Measurements from ENCODE around the gene BSND.
A peak's percentile ranks its signal among the peaks of the same experiment; 100 is the strongest.
"Not testable (repeated sequence)": the region's sequence is repeated elsewhere in the genome, so short reads cannot be mapped to it uniquely, and the experiment has no call there.

Gene BSND

GRCh38 chr1:54998677-54999076, at the start of gene BSND:
BSND (plus strand) TSS chr1:54998933; CDS start chr1:54999187, 254 bp downstream.
- Histone ChIP-seq H3K4me3 (ENCODE audit: low read length) (no peak within 1 kb of the TSS), H3K36me3 (ENCODE audit: insufficient read depth, low read length) (no peaks in the 10 kb centered on the region), H3K4me1 (ENCODE audit: insufficient read depth, low read length) (no peaks in the 10 kb centered on the region), H3K27me3 (ENCODE audit: insufficient read depth, low read length) (peaks cover 47% of the 10 kb centered on the region), H3K9me3 (ENCODE audit: low read length) (no peaks in the 10 kb centered on the region), H2AFZ (ENCODE audit: low read depth, low read length) (no peak within 1 kb of the TSS)

- no peak overlapping the region for H3K4me3 ChIP-seq (ENCODE audit: low read length)
- no peaks in the 10 kb centered on the region for H3K9me3 ChIP-seq (ENCODE audit: low read length)
- peaks cover 3% of the 10 kb centered on the region for H3K27me3 ChIP-seq (ENCODE audit: insufficient read depth, low read length)
- H3K4me1 ChIP-seq (ENCODE audit: insufficient read depth, low read length), result no peaks in the 10 kb centered on the region
- H2AFZ ChIP-seq (ENCODE audit: low read depth, low read length), result no peak overlapping the region
- no peaks in the 10 kb centered on the region for H3K36me3 ChIP-seq (ENCODE audit: insufficient read depth, low read length)
These were observed 49.7 kb upstream of the BSND start for GRCh38 chr1:54949053-54949452.

GRCh38 chr1:54950006-54950368, 48.7 kb upstream of the BSND start:
- no peak overlapping the region for H3K4me3 ChIP-seq (ENCODE audit: low read length)
- H3K27me3 ChIP-seq (ENCODE audit: insufficient read depth, low read length), result peaks cover 3% of the 10 kb centered on the region
- no peak overlapping the region for H2AFZ ChIP-seq (ENCODE audit: low read depth, low read length)
- H3K36me3 ChIP-seq (ENCODE audit: insufficient read depth, low read length), result no peaks in the 10 kb centered on the region
- no peaks in the 10 kb centered on the region for H3K4me1 ChIP-seq (ENCODE audit: insufficient read depth, low read length)
- peaks cover 2% of the 10 kb centered on the region for H3K9me3 ChIP-seq (ENCODE audit: low read length)

- H3K4me3 ChIP-seq (ENCODE audit: low read length), result no peak overlapping the region
- H3K9me3 ChIP-seq (ENCODE audit: low read length), result peaks cover 2% of the 10 kb centered on the region
- peak overlapping the region; percentile 64 for H2AFZ ChIP-seq (ENCODE audit: low read depth, low read length)
- peaks cover 3% of the 10 kb centered on the region for H3K27me3 ChIP-seq (ENCODE audit: insufficient read depth, low read length)
- H3K4me1 ChIP-seq (ENCODE audit: insufficient read depth, low read length), result no peaks in the 10 kb centered on the region
- no peaks in the 10 kb centered on the region for H3K36me3 ChIP-seq (ENCODE audit: insufficient read depth, low read length)
These were observed 48.2 kb upstream of the BSND start for GRCh38 chr1:54950369-54951163.

GRCh38 chr1:54951810-54952226, 46.9 kb upstream of the BSND start:
- Histone ChIP-seq H3K4me3 (ENCODE audit: low read length) (no peak overlapping the region), H3K4me1 (ENCODE audit: insufficient read depth, low read length) (no peaks in the 10 kb centered on the region), H3K36me3 (ENCODE audit: insufficient read depth, low read length) (no peaks in the 10 kb centered on the region), H2AFZ (ENCODE audit: low read depth, low read length) (no peak overlapping the region), H3K27me3 (ENCODE audit: insufficient read depth, low read length) (no peaks in the 10 kb centered on the region), H3K9me3 (ENCODE audit: low read length) (peaks cover 2% of the 10 kb centered on the region)

GRCh38 chr1:54952950-54953718, 45.6 kb upstream of the BSND start:
- Histone ChIP-seq H2AFZ (ENCODE audit: low read depth, low read length) (no peak overlapping the region), H3K4me3 (ENCODE audit: low read length) (no peak overlapping the region), H3K4me1 (ENCODE audit: insufficient read depth, low read length) (no peaks in the 10 kb centered on the region), H3K27me3 (ENCODE audit: insufficient read depth, low read length) (no peaks in the 10 kb centered on the region), H3K36me3 (ENCODE audit: insufficient read depth, low read length) (no peaks in the 10 kb centered on the region), H3K9me3 (ENCODE audit: low read length) (peaks cover 2% of the 10 kb centered on the region)

GRCh38 chr1:54953846-54954245, 44.9 kb upstream of the BSND start:
- Histone ChIP-seq H3K27me3 (ENCODE audit: insufficient read depth, low read length) (no peaks in the 10 kb centered on the region), H3K4me3 (ENCODE audit: low read length) (no peak overlapping the region), H2AFZ (ENCODE audit: low read depth, low read length) (no peak overlapping the region), H3K36me3 (ENCODE audit: insufficient read depth, low read length) (no peaks in the 10 kb centered on the region), H3K4me1 (ENCODE audit: insufficient read depth, low read length) (no peaks in the 10 kb centered on the region), H3K9me3 (ENCODE audit: low read length) (peaks cover 2% of the 10 kb centered on the region)

- H3K4me1 ChIP-seq (ENCODE audit: insufficient read depth, low read length), result no peaks in the 10 kb centered on the region
These were observed 43.4 kb upstream of the BSND start for GRCh38 chr1:54955359-54955758.

GRCh38 chr1:54956726-54957125, 42.0 kb upstream of the BSND start:
- Histone ChIP-seq H3K27me3 (ENCODE audit: insufficient read depth, low read length) (no peaks in the 10 kb centered on the region), H3K4me1 (ENCODE audit: insufficient read depth, low read length) (no peaks in the 10 kb centered on the region), H3K36me3 (ENCODE audit: insufficient read depth, low read length) (no peaks in the 10 kb centered on the region), H3K9me3 (ENCODE audit: low read length) (peaks cover 2% of the 10 kb centered on the region), H3K4me3 (ENCODE audit: low read length) (no peak overlapping the region), H2AFZ (ENCODE audit: low read depth, low read length) (no peak overlapping the region)

More at GRCh38 chr1:54955359-54955758, 43.4 kb upstream of the BSND start:
- Histone ChIP-seq H3K27me3 (ENCODE audit: insufficient read depth, low read length) (no peaks in the 10 kb centered on the region), H3K4me3 (ENCODE audit: low read length) (no peak overlapping the region), H3K9me3 (ENCODE audit: low read length) (peaks cover 2% of the 10 kb centered on the region), H2AFZ (ENCODE audit: low read depth, low read length) (no peak overlapping the region), H3K36me3 (ENCODE audit: insufficient read depth, low read length) (no peaks in the 10 kb centered on the region)

GRCh38 chr1:54959241-54959640, 39.5 kb upstream of the BSND start:
- Histone ChIP-seq H3K36me3 (ENCODE audit: insufficient read depth, low read length) (no peaks in the 10 kb centered on the region), H3K4me1 (ENCODE audit: insufficient read depth, low read length) (no peaks in the 10 kb centered on the region), H3K9me3 (ENCODE audit: low read length) (peaks cover 2% of the 10 kb centered on the region), H3K27me3 (ENCODE audit: insufficient read depth, low read length) (no peaks in the 10 kb centered on the region), H3K4me3 (ENCODE audit: low read length) (no peak overlapping the region), H2AFZ (ENCODE audit: low read depth, low read length) (no peak overlapping the region)

- H3K4me3 ChIP-seq (ENCODE audit: low read length), result no peak overlapping the region
- peaks cover 7% of the 10 kb centered on the region for H3K27me3 ChIP-seq (ENCODE audit: insufficient read depth, low read length)
- H3K9me3 ChIP-seq (ENCODE audit: low read length), result no peaks in the 10 kb centered on the region
- no peaks in the 10 kb centered on the region for H3K4me1 ChIP-seq (ENCODE audit: insufficient read depth, low read length)
- no peak overlapping the region for H2AFZ ChIP-seq (ENCODE audit: low read depth, low read length)
- H3K36me3 ChIP-seq (ENCODE audit: insufficient read depth, low read length), result no peaks in the 10 kb centered on the region
These were observed 35.9 kb upstream of the BSND start for GRCh38 chr1:54962612-54963395.

GRCh38 chr1:54963829-54964228, 34.9 kb upstream of the BSND start:
- not testable (repeated sequence) for H3K4me3 ChIP-seq (ENCODE audit: low read length); H3K36me3 ChIP-seq (ENCODE audit: insufficient read depth, low read length); H3K27me3 ChIP-seq (ENCODE audit: insufficient read depth, low read length); H2AFZ ChIP-seq (ENCODE audit: low read depth, low read length); H3K4me1 ChIP-seq (ENCODE audit: insufficient read depth, low read length); H3K9me3 ChIP-seq (ENCODE audit: low read length)
